Measurements from ENCODE around the gene PLA2G2C.
A peak's percentile ranks its signal among the peaks of the same experiment; 100 is the strongest.
"Not testable (repeated sequence)": the region's sequence is repeated elsewhere in the genome, so short reads cannot be mapped to it uniquely, and the experiment has no call there.

PLA2G2C gene
- total RNA-seq = 0.04 to 0.30 reads per million in 2 experiments

- peak; percentile 14 for DNase-seq (ENCODE audit: low read depth)
These were observed at the start of gene PLA2G2C, which contains the start of gene UBXN10 for GRCh38 chr1:20185834-20186782. PLA2G2C (minus strand) TSS chr1:20186518; CDS start chr1:20177363, 9,155 bp downstream. UBXN10 (plus strand) TSS chr1:20186096; CDS start chr1:20190562, 4,466 bp downstream.

GRCh38 chr1:20234788-20235535 is 48.6 kb upstream of the PLA2G2C start:
- DNase-seq (ENCODE audit: low read depth) = no peak

GRCh38 chr1:20233866-20234265 is 47.5 kb upstream of the PLA2G2C start:
- DNase-seq (ENCODE audit: low read depth) = no peak

GRCh38 chr1:20233394-20233793 is 47.1 kb upstream of the PLA2G2C start:
- no peak for DNase-seq (ENCODE audit: low read depth)

- DNase-seq (ENCODE audit: low read depth) = not testable (repeated sequence)
These were observed 46.2 kb upstream of the PLA2G2C start for GRCh38 chr1:20232564-20232963.

- DNase-seq (ENCODE audit: low read depth) = no peak
These were observed 42.9 kb upstream of the PLA2G2C start for GRCh38 chr1:20229171-20229570.

- DNase-seq (ENCODE audit: low read depth) = no peak
These were observed 42.1 kb upstream of the PLA2G2C start for GRCh38 chr1:20228314-20228825.

- DNase-seq (ENCODE audit: low read depth) = no peak
These were observed 41.4 kb upstream of the PLA2G2C start for GRCh38 chr1:20227704-20228103.

- no peak for DNase-seq (ENCODE audit: low read depth)
These were observed 38.2 kb upstream of the PLA2G2C start for GRCh38 chr1:20224546-20224945.

- no peak for DNase-seq (ENCODE audit: low read depth)
These were observed 37.5 kb upstream of the PLA2G2C start for GRCh38 chr1:20223551-20224419.

- no peak for DNase-seq (ENCODE audit: low read depth)
These were observed 36.8 kb upstream of the PLA2G2C start for GRCh38 chr1:20223106-20223505.

- no peak for DNase-seq (ENCODE audit: low read depth)
These were observed 33.7 kb upstream of the PLA2G2C start for GRCh38 chr1:20220036-20220435.

- DNase-seq (ENCODE audit: low read depth) = not testable (repeated sequence)
These were observed 32.7 kb upstream of the PLA2G2C start for GRCh38 chr1:20219053-20219452.

- DNase-seq (ENCODE audit: low read depth) = no peak
These were observed 30.3 kb upstream of the PLA2G2C start for GRCh38 chr1:20216574-20216973.

- DNase-seq (ENCODE audit: low read depth) = no peak
These were observed 29.4 kb upstream of the PLA2G2C start for GRCh38 chr1:20215716-20216115.

- peak; percentile 20 for DNase-seq (ENCODE audit: low read depth)
These were observed 26.5 kb upstream of the PLA2G2C start for GRCh38 chr1:20212685-20213331.

- DNase-seq (ENCODE audit: low read depth) = no peak
These were observed 25.9 kb upstream of the PLA2G2C start for GRCh38 chr1:20212085-20212684.

- DNase-seq (ENCODE audit: low read depth) = no peak
These were observed 25.2 kb upstream of the PLA2G2C start for GRCh38 chr1:20211511-20211931.

GRCh38 chr1:20210736-20211460 is 24.6 kb upstream of the PLA2G2C start:
- no peak for DNase-seq (ENCODE audit: low read depth)

GRCh38 chr1:20209471-20209870 is 23.2 kb upstream of the PLA2G2C start:
- DNase-seq (ENCODE audit: low read depth) = no peak

Measured in T follicular helper cell (primary cell).